Activated T-cell treated with anti-CD3 and anti-CD28 coated beads for 1 hour (primary cell): ENCODE results near the gene CCDC192.

Source experiments
- DNase-seq: peaks from one replicate; pipeline ENCODE4 v3.0.0-alpha.2; 2020; ENCODE audit warnings: low read depth

The CCDC192 gene

DNA sequence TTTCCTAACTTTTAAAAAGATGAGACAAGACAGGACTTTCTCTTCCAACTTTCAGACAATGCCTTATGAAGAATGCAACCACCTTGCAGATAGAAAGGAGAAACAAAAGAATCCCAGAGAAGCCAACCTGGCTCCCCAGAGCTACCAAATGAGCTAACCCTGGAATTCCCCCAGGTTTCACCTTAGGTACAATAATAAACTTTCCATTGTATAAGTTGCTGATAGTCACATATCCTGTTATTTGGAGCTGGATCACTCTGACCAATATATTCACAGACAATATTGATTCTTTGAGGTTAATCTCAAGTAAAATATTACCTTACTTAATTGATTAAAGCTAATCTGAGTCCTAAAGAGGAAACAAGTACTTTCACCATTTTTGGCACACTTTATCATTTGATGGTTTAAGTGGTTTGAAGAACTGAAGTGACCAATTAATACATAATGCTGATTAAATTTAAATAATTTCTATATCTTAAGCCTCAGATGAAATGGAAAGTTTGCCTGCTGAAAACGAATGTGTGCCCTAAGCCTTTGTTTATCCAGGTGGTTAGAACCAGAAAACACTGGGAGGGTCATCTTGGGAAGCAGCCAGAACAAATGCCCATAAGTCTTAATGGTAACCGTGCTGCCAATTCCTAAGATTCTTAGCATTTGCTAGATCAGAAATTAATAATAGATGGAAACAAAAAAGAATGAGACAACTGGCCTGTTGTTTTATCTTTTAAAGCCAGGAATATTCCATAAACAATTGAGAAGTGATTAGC, 220.8 kb downstream of the CCDC192 start:
- DNase-seq = no peak

DNA sequence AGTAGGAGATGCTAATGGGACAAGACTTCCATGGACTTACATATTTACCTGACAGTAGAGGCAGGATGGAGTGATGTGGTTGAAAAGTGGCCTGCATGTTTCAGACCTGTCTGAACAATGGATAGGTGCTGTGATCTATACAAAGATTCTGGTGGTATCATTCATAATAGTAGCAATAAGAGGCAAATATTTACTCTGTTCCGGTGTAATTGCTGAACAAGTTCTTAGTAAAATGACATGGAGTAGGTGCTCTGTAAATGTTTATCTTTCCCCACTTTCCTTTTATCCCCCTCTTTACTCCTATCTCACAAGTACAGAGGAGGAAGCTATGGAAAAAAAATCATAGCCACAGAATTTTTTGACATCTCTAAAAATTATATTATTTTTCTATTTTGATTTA, 221.4 kb downstream of the CCDC192 start:
- no peak for DNase-seq

DNA sequence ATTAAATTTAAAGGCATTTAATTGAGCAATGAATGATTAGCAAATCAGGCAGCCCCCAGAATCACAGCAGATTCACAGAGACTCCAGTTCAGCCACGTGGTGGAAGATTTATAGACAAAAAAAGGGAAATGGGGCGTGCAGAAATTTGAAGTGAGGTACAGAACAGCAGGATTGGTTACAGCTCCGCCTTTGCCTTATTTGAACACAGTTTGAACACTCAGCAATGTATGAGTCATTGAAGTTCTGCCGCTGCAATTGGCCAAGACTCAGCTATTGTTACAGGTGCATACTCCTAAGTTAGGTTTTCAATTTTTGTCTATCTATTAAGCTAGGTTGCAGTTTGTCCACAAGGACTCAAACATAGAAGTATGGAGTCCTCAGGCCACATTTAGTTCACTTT, 222.7 kb downstream of the CCDC192 start:
- DNase-seq = no peak

DNA sequence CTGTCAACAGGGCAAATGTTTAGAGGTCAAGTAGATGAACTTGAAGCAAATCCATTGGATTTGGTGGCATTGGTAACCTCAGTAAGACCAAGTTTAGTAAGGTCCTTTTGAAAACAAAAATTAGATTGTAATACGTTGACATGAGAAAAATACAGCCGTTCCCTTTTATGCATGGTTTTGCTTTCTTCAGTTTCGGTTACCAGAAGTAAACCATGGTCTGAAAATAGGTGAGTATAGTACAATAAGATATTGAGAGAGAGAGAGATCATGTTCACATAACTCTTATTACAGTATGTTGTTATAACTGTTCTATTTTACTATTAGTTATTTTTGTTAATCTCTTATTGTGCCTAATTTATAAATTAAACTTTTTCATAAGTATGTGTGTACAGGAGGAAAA, 223.8 kb downstream of the CCDC192 start:
- DNase-seq = no peak

DNA sequence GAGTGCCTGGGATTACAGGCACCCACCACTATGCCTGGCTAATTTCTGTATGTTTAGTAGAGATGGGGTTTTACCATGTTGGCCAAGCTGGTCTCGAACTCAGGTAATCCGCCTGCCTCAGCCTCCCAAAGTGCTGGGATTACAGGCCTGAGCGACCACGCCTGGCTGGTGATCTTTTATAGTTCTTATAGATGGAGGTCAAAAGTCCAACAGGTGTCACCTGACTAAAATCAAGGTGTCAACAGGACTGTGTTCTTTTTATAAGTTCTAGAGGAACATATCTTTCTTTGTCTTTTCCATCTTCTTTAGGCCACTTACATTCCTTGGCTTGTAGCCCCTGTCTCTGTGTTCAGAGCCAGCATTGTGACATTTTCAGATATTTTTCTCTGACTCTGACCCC, 224.9 kb downstream of the CCDC192 start:
- DNase-seq = no peak

DNA sequence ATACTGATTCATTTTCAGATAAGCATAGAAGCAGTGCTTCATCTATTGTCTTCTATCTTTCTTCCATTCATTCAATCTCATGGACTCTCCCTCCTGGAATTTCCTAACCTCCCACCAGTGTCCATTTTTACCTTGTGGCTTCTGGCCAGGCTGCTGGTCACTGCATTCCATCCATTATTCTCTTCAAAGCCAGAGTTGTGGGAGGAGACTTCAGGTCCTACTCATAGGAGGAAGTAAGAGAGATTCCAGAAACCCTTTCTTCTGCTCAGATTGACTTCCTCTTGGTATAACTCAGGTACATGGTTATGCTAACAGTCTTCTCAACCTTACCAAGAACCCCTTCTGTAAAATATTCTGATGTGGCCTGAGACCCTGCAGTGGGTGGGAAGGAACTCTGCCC, 227.1 kb downstream of the CCDC192 start:
- DNase-seq = no peak

DNA sequence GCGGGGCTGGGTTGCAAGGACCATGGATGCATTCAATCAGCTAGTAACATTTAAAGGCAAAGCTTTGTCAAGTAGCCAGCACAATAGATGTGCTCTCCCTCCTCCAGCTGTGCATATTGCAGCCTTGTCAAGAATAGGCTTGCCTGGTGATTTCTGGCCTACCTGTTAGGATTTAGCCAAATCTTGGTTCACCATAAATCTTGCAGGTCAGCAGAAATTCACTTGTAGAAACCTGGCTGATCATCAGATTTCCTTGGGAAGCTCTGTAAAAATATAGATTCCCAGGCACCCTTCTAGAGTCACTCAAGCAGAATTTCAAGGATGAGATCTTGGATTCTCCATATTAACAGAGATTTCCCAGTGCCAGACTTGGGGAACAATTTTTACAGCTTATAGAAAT, 228.2 kb downstream of the CCDC192 start:
- DNase-seq = no peak

DNA sequence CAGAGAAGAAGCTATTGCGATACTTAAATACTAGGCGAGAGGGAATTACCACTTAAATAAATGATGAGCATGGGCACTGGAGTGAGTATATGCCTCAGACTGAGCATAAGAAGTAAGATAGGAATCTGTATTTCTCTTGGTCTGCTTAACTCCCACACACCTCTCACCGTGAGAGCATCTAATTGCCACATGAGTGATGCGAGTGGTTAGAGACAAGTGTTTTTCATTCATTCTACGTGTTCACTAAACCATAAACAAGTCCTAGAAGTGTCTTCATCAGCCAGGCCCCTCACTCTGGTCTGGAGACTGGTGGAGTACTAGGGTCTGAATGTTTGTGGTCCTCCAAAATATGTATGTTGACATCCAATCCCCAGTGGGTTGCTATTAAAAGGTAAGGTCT, 230.2 kb downstream of the CCDC192 start:
- DNase-seq = no peak

DNA sequence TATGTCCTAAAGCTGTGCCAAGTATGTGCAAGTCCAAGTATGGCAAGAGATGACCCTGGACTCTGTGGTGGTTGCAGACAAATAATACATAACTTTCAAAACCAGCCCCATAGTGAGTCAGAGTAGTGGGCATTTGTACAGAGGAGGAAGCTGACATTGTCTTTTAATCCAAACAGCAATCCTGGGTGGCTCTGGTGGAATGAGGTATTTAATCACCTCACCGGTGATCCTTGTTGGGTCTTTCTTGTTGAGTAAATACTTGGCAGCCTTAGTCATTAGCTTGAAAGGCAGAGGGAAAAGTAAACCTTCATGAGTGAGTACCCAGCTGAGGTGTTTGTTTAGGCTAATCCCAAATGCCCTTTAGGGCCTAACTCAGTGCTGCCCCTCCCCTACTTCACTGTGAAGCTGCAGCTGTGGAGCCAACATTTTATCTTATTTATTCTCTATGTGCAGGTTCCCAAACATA, 231.6 kb downstream of the CCDC192 start:
- DNase-seq = no peak

DNA sequence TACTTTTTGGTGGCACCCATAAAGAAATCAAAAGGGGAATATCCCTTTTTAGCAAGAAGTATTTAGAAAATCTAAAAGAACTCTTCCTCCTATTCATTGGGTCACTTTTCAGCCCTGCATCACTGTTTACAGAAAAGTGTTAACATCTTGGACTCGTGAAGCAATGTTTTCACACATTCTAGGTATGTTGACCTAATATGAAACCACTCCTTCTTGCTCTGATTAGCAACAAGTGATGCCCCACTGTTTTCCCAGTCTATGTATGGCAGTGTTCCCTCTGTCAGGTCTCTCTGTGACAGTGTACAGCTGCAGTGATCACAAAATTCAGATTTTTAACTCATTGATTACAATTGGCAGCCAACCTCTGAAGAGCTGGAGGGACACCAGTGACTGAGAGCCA, 232.2 kb downstream of the CCDC192 start:
- no peak for DNase-seq

DNA sequence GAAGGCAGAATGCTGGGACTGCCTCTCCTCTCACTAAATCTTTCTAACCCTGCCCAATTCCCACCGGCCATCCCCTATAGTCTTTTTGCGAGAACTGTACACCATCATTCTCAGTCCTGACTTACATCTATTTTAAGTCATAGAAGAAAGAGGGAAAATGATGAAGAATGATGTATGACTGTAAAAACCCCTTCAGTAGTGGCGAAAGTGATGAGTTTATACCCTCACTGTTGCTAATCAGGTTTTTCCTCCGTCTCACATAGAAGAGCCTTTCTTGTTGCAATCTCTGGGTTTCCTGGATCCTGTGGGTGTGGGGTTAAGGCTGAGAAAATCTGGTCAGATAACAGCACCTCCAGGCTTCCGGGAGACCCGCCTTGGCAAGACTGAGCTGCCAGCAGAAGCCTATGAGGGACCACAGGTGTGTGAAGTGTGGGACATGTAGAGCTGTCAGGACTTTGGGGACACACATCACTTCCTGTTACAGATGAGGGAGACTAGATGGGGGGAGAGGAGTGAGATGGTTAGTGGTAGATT, 233.3 kb downstream of the CCDC192 start:
- no peak for DNase-seq

DNA sequence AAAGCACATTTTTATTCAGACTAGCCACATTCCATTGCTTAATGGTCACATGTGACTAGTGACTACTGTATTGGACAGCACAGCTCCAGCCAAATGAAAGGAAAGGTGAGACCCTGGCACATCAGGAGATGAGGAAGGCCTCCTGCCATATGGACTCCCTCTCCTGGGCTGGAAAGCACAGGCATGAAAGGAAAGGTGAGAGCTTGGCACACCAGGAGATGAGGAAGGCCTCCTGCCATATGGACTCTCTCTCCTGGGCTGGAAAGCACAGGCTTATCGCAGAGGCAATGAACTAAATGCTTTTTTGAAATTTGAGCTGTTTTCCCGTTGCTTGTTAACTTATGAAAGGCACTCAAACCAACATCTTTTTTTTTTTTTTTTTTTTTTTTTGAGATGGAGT, 235.6 kb downstream of the CCDC192 start:
- DNase-seq = no peak

DNA sequence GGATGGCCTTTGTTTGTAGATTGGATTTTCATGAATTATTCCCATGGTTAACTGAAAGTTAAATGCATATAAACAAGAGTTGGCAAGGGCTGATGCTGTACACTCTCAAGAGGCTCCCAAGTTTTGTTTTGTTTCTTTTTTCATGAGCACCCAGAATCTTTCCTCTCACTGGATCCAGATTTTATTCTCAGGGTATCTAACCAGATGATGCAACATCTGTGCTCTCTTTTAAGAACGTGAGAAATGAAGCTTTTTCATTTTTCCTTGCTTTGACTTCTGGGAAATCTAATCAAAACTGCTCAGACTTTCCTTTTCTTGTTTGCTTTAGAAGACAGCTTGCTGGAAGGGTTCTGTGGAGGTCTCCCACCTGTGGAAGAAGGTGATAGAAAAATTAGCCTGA, 237.7 kb downstream of the CCDC192 start:
- DNase-seq = no peak

DNA sequence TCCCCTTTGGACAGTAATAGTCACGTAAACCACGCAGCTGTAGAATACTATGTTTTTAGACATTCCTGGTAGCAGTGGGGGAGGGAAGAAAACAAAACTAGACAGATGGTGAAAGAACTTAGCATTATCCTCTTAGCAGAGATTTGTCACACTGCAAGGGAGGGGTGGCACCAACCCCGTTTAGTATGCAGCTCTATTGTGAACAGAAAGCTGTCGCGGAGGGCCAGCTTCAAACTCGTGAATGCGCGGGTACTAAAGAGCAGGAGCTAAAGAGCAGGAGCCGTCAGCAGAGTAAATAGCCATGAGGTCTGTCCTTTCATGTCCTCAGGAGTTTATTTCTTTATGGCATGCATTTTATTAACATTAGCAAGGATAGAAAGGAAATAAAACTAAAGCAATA, 238.5 kb downstream of the CCDC192 start:
- no peak for DNase-seq

DNA sequence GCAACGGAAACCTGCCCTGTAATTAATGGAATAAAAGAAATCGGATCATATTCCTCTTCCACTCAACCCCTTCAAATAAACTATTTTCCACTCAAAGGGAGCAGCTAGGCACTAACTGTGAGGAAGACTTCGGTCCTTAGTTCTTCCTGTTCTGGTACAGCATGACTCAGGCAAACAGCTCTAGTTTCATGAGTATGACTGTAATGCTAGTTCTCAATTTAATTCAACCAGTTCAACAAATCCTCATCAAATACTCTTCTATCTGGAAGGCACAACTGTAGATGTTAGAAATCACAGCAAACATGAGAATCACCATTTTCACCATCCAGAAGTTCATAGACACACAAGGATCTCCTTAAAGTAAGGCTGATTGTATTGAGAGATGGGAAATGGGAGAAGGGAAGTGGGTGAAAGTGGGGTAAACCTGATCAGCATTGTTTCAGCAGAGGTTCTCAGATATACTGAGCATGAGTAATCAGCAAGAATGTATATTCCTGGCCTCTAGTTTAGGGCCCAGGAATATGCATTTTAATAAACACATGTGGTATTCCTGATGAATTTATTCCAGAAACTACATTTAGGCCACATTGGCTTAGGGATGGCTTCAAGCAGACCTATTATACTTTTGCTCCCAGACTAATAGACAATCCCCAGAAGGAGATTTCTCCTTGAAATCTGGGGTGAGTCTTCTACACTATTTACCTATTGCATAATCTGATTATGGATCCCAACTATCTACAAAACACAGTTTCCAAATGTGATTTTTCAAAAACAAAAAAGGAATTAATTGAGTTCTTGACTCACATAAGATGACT, 239.3 kb downstream of the CCDC192 start:
- DNase-seq = no peak

DNA sequence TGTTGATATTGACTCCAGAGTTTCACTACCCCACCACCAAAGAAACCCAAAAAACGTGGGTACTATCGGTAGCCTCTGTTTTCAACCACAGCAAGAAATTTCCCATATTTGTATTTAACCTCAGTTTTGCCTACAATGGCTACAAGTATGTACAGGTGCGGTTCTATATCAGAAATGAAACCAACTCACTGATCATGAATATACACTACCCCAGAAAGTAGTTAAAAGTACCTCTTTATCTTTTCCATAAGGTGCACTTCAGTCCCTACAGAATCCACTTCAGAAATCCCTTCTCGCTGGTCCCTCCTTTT, 239.8 kb downstream of the CCDC192 start:
- no peak for DNase-seq

DNA sequence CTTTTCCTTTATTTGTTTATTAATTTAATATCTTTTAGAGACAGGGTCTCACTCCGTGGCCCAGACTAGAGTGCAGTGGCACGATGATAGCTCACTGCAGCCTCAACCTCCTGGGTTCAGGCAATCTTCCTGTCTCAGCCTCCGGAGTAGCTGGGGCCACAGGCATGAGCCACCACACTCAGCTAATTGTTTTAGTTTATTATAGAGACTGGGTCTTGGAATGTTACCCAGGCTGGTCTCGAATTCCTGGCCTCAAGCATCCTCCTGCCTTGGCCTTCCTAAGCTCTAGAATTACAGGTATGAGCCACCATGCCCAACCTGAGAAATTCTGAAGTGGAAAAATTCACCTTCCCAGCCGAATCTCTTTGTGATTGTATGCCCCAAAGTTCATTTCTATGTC, 240.9 kb downstream of the CCDC192 start:
- DNase-seq = no peak

DNA sequence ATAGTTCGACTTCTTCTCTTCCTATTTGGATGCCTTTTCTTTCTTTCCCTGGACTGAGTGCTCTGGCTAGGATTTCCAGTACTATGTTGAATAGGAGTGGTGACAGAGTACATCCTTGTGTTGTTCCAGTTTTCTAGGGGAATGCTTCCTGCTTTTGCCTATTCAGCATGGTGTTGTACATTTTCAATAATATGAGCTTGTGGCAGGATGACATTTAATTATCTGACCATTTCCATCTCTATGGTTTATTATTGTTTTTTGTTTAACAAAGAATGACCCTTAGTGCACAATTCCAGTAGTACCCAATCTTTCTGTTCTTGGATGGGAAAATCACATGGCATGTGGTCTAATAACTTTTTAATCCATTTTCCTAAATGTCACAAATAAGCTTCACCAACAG, 244.8 kb downstream of the CCDC192 start:
- no peak for DNase-seq

DNA sequence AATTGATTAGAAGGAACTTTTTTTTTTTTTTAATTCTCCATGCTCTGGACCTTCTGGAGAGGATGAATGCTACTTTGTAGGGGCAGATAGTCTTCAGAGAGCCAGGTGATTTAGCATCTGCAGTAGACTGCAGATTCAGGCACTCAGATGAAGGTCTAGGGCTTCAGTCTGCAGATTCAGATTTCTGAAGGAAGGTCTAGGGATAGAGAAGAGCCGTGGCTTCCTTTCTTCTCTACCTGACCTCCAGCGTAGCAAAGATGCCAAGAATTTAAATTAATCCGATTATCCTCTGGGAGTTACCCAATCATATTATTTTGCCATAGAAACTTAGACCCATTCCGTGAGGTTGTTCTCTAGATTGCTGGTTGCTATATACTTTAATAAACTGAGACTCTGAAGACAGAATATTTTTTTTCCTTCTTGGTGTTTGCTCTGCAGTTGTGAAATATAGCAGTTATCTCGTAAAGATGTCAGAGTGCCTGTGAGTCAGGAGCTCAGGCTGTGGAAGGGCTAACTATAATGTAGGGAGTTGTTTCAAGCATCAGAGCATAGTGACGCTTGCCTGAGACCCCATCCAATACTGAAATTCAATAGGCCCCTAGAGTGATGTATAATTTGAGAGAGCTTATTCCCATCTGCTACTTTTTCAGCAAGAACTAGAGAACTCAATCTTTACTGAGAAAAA, 247.7 kb downstream of the CCDC192 start:
- DNase-seq = no peak

DNA sequence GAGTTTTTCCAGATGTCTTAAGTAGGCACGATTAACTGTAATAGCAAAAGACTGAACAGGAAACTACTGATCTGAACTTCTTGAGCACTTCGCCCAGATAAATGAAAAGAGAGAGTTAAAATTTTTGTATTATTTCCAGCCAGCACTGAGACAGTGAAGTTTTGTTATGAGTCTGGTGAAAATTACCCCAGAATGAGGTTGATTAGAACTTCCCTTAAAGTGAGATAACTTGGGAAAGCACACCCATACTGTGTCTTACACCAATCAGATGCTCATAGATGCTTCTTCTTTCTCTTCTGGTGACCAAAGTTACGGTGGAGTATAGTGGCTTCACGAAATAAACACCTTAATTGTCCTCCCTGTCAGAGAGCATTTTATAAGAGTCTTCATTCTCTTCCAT, 248.6 kb downstream of the CCDC192 start:
- DNase-seq = no peak

DNA sequence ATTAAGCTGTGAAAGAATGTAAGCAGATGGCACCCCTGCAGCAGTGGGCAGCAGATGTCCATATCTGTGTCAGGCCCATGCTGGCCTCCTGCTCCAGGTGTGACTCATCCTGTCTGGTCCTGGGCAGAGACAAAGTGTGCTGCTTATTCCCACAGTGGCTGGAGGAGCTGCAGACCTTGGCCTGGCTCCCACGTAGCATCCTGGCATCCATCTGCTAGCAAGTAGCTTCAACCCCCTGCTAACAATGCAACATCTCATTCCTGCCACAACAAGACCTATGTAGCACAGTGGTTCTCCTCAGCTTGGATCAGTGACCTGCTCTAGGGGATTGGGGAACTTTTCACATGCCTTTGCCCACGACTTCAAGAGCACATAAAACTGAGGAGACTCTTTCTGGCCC, 254.0 kb downstream of the CCDC192 start:
- no peak for DNase-seq

DNA sequence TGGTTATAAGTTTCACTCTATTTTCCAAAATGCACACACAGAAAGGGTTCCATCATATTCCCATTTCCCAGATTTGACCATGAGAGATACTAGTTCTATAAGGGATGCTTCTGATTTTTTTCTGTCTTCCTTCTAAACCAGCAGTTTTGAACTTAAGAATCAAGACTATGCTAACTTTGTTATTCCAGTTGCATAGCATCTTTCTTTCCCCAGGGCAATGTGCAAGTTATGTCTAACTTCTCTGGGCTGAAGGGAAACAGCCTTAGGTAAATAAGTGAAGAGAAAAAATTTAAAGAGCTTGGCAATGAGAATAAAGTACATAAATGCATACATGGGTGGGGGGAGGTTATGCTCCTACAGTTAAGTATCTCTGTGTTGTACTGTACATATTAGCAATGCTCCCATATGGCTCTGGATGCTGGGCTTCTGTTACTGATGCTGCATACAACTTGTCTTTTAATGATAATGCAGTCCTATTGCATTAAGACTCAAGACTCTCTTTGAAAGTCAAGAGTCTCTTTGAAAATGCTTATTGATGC, 254.6 kb downstream of the CCDC192 start:
- no peak for DNase-seq
